ENCODE data around the gene DUSP22.

DUSP22 gene

DNA sequence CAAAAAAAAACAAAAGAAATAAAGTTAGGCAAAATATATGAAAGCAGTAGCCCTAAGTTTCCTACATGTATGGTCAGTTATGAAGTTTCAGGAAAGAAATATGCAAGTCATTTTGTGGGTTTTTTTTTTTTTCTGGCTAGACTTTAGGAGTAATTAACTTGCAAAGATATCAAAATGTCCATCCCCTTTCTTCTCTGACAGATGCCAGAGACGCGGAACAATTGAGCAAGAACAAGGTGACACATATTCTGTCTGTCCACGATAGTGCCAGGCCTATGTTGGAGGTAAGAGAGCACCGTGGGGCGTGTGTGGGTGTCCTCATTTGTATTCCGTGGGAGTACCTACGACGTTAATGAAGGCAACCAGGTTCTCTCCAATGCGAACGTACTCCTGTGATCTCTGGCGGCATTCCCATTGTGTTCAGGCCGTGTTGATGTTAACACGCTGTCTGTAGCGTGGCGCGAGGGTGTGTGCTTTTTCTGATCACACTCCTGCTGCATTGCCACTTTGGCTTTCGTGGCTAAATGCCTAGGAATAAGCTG lies 19.5 kb downstream of the DUSP22 start:
- no peak for DNase-seq

DNA sequence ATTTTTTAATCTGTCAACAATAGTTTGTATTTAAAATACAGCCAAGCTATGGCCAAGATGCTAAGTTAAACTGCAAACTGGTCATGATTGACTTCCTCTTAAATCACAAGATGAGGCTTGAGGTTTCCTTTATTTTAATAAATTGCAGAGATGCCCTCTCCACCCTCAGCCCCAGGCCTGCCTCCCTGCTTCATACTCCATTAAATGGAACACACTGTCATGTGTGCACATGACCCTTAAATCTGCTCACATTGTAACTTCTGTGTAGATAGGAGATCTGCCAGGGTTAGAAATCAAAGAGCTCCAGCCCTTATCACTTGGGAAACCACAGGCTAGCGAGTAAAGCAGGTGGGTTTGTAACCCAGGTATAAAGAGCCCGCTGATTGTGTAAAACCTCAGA lies 20.8 kb downstream of the DUSP22 start:
- no peak for DNase-seq

DNA sequence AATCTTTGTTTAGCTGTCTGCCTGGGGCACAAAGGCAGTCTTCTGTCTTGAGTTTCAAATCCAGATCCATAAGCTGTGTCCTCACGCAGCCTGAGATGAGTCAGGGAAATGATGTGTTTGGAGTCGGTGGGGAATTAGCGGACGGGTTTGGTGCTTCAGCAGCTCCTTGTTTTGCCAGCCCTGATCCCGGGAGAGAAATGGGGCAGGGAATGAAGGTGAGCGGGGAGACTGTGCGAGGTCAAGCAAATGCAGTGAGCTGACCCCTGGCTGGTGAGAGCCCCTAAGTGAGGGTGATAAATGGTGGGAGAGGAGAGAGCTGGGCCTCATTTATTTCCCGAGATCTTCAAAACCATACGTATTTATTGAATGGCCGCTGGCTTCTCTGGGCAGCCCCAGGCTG lies 21.6 kb downstream of the DUSP22 start:
- DNase-seq, result no peak

DNA sequence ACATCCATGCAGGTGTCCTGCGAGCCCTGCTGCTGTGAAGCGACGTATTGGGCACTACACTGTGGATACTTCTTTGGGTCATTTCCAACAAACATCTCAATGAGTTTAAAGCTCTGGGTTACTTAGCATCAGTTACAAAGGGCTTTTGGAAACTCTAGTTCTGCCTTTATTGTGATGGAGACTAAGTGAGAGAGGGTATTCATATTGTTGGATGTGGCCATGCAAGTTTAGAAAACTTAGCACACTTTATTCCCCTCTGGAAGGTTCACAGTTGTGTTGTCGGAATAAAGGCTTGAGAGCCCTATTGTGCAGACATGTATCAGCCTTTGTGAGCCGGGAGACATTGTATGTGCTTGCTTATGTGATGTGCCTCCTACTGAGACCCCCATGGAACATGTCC lies 22.1 kb downstream of the DUSP22 start:
- DNase-seq, result no peak

DNA sequence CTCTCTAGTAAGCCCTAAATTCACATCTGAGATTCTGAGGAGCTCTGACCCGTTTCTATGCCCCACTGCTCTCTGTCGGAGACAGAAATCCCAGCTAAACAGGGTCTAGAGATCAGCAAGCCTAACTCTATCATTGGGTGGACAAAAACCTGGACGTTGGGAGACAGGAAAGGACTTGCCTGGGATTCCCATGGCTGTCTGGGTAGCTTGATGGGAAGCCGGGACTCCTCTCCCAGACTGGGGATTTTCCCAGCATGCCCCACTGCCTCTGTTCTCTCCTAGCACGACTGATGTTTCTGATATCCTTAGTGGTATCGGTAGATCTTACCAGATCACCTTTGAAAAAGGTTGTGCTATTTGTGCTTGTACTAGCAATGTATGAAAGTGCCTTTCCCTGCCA lies 22.9 kb downstream of the DUSP22 start:
- DNase-seq, result no peak

DNA sequence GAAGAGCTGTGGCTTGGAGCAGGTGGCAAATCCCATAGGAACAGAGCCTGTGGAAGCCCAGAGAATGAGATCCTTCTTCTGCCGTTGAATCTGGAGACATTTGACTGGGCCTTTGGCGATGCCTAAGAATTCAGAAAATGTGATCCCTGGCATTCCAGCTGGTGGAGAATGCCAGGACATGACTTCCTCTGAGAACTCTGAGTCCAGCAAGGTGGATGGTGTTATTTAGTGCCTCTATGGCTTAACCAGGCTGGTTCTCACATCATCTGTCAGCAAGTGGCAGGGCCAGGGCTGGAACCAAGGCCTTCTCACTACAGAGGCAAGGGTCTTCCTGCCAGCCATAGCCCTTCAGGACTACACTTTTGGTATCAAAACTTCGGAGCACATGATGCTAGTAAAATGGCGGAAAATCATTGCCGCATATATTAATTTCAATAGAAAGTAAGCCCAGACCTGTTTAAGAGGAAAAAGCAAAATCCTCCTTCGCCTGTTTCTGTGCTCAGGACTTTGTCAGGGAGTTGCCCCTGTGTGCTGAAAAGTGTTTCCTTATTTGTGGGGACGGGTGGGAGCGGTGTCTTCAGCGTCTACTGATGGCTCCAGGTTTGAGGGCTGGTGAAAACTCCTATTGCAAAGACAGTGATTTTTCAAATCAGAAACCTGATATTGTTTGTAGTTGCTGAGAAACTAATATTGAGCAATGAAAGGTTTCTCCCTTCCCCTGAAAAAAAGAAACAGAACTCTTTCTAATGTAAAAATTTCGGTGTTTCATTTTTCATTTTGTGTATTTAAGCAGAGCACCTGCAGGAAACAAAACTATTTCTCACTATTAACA lies 23.9 kb downstream of the DUSP22 start:
- DNase-seq, result no peak

DNA sequence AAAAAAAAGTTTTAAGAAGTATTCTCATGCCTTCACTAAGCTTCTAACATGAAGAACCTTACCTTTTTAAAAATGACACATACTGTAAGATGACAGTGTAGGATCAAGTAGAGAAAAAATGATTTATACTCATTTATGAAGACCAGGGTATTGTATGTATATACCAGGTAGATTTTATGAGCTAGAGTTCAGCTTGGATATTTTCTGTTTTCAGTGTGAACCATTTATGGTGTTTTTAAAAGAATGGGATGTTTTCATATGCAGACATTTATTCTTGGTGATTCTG lies 24.4 kb downstream of the DUSP22 start:
- no peak for DNase-seq

DNA sequence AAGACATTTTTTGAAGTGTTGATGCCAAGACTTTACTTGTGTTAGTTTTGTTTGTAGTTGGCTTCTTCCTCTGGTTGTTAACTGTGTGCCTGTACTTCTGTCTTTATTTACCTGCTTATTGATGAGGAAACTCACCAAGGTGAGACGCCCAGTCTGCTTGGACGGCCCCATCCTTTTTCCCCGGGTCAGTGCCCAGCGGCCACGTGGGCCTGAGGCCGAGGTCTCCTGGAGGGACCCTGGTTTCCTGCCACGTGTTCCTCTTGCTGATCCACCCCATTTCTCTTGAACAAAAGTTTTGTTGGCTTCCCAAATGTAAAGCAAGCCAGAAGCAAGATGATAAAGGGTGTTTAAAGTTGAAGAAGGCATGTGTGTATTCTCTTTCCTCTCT lies 24.8 kb downstream of the DUSP22 start:
- DNase-seq, result no peak

DNA sequence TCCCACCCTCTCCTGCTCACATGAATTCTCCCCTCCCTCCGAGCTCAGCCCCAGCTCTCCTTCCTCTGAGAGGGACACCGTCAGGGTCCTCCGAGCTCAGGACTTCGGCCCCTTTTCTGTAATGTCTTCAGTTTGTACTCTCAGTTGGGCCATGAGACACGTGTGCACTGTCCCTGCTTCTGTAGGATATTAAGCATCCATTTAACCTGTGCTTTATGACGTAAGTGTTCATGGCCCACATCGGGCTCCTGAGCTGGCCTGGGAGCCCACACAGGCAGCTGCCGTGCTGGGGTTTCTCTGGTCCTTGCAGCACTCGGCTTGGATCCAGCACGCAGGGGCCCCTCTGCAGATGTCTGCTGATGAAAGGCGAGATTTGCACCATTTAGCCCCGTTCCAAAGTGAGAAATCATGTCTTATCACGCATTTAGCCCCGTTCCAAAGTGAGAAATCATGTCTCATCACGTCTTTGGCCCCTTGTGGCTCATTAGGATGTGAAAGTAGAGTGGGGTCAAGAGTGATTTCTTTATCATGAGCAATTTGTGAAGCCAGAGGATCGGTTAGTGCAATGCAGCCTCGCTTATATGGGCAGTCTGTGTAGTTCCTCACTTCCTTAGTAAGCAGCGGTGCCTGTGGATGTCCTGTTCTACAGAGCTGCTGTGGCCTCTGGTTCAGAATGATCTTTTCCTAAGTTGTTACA lies 25.3 kb downstream of the DUSP22 start:
- no peak for DNase-seq

DNA sequence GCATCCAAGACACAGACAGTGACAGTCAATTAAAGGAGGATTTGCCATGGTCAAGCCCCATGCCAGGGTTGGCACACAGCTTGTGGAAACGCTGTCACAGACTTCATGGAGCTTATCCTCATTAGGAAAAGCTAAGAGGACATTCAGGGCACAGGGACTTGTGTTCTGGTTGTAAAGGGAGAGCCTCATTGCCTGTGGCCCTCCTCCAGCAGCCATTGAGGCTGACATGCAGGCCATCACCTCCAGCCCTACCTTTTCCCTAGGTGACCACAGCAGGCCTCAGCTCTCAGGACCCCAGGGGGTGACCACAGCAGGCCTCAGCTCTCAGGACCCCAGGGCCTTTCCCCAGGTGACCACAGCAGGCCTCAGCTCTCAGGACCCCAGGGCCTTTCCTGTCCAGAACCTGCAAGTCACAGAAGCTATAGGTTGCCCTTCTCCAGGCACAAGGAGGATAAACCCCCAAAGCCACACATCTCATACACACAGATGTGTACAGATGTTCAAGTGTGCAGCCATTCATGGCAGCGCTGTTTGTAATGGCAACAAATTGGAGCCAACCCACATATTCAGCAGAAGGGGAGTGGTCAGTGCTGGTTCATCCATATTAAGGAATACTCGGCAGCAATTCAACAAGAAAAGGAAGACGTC lies 26.1 kb downstream of the DUSP22 start:
- DNase-seq, result no peak

DNA sequence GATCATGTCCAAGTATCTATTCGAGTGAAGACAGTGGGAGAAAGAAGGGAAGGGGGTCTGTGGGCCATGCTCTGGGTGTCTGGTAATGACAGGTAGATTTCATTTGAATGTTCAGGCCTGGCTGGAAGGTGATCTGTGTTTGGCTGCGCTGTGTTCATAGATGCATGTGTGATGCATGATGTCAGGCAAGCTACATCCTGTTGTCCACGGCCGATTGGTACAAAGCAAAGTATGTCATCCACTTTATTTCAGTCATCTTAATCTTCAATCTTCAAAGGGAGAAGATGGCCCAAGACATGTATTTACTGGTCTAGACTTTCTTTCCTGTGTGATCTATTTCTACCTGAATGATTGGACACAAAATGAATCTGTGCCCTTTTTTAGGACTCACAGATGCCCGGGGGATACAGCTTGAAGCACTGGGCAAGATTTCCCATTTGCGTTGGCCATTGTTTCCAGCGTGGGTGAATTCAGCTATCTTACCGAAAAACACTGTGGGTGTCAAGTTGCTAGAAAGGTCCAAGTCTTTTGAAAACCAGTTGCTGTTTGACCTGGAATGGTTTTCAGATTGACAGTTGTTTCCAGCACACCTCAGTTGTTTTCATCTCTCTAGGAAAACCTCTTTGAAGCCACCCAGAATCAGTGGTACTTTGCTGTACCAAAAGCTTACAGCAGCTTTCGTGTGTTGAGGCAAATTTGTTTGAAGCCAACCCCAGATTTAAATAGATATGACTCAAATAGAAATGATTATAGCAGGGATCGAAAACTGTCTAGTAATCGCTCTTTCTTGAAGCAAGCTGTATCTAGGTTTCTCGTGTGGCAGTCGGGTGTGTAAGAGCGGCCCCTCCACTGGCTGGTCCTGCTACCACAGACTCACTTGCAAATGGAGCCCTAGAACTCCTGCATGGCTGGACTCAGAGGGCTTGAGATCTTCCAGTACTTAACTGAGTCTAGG lies 27.2 kb downstream of the DUSP22 start:
- DNase-seq, result no peak

DNA sequence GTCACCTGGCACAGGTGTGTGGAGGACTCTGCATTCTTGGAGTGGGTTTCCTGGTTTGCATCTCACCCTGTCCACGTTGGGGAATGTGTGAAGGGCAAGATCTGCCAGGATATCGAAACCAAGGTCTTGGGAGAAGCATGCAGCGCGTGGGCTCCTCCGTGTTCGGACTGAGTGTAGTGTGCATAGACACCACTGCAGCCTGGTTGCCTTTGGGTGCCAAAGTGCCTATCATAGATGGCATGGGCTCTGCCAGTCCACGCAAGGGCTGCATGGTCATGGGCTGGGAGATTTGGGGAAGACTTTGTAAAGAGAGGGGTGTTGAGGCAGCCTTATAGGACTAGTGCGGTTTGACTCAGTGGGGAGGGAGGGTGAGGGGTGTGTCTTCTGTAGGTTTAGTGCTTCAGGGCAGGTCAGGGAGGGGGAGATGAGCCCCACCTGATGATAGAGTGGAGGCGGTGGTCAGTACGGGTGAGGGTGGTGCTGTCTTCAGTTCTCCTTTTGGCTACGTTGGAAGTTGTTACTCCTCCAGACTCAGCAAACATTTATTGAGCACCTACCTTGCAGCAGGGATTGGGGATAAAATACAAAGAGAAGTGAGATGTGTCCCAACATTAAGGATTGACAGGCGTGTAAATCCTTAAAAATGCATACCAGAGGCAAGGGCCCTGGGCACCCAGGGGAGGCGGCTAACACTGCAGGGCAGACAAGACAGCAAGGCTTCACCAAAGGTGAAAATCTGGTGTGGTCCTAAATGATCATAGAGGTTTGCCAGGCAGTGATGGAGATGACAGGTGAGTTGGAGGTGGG lies 28.3 kb downstream of the DUSP22 start:
- no peak for DNase-seq

DNA sequence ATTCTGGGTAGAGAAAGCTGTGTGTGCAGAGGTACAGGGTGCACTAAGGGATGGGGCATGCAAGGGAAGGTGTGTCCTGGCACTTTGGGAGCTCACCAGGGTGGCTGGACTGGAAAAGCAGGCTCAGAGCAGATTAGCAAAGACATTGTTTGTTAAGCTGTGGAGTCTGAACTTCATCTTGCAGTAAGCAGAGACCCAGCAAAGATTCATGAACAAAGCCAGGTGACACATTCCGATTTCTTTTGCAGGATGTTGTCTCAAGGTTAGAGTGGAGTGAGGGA lies 28.8 kb downstream of the DUSP22 start:
- DNase-seq, result no peak

DNA sequence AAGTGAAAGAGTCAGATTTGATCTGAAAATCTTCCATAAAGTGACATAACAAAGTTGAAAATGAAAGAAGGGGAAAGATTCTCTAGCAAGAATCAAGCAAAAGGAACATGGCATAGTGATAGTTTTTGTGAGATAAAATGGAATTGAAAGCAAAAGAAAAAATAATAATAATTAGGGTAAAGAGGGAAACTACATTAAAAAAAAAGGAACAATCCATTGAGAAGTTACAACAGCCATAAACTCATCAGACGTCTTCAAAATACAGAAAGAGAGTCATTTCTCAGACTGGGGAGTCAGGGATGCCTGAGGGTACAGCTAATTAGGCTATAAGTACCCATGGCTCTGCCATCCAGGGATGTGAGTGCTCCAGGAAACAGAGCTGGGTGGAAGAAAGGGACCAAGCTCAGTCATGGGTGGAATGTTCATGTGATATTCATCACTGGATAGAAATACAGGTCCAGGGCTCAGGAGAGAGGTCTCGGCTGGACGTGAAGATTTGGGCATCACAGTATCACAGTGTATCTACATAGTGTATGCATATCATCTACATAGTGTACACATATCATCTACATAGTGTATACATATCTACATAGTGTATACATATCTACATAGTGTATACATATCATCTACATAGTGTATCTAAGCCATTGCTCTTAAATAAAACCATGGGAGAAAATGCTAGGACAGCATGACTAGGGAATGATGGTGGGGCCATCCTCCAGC lies 29.4 kb downstream of the DUSP22 start:
- DNase-seq, result no peak

DNA sequence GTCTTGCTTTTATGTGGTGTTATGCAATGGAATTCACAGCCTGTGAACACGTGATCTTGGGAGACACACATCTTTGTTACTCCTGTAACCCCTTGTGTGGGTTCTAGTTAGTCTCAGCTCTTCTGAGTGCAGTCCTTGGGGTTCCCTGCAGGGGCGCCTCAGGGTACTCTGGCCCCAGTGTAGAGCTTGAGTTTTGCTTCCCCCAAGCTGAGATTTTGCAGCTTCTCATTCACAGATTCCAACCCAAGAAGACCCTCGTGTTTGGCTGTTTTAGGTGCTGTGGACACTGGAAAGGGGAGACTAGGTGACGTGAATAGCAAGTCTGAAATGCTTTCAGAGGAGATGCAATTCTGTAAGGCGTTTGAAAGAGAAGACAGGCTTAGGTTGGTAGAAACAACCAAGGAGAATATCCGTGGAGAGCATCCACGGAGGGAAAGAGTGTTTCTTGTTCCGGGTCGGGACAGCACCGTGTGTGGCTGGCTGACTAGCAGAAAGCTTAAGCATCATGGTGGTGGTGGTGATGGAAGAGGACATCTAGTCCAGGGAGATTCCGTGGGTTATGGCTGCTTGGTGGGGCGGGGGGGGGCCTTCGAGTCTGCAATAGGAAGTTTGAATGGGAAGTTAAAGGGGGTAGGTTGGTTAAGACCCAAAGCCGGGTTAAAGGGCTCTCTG lies 30.1 kb downstream of the DUSP22 start:
- no peak for DNase-seq

DNA sequence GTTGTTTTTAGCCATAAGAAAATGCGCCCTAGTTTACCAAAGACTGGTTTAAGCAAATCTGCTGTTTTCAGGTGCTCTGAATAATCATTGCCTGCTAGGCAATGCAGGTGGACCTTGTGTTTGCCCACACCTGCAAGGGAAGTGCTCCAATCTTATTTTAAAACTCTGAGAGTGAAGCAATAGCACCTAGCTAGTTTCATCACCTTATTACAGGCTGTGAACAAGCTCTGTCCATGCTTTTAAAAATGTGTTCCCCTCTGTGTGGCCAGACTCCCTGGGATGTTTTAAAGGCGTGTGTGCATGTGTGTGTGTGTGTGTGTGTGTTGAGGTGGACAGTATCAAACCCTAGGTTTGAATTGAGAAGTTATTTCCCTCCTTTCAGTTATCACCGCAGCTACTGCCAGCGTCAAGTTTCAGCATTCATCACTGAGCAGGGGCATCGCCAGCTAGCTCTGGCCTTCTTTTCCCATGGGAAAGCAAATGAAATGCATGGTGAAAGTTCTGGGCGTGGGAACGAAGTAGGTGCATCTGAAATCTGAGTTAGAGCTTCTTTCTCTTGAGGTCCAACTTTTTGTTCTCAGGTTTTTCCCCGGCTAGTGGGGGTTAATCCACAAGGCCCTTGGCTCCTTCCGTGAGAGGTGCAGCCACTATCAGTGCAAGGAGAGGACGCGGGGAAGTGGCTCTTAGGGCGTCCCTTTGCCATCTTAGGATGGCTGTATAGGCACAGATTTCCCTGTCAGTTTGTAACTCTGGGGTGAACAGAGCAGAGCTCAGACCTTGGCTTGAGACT lies 30.8 kb downstream of the DUSP22 start:
- DNase-seq, result no peak

DNA sequence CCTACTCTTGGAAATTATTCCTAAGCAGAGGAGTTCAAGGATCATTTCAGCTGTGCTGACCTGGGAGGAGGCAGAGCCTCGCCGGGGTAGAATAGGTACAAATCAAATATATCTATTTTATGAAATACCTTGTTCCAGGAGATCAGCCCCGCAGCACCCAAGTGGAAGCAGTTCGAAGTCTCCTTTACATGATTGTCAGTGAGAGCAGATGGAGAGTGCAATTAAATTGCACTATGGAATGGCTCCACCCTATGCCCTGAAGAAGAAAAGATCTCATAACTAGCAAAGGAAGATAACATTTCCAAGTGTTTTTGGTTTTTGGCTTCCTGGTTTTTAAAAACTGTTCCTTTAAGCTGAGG lies 31.4 kb downstream of the DUSP22 start:
- DNase-seq, result no peak

DNA sequence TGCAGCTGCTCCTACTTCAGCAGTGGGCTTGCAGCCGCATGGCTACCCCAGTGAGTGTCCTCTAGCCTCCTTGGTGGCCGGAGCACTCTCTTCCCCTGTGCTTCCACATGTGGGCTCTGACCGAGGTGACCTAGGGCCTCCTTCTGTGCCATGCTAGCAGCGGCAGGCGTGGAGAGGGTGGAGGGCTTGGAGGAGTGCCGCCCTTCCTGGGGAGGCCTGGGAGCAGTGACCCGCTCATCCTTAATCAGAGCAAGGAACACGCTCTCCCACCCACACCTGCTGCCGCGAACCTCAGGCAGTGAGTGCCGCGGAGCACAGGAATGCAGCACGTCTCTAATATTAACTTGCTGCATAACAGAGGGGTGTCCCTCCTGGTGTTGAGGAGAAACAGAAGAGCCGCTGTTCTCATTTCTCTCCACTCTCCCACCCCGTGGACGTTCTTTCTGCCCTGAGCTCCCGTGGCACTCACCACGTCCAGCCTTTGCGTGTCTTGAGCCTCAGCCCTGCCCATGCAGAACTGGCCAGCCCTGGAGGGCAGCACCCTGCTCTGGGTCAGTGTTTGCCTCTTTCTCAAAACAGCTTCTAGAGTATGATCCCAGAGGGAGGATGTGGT lies 31.9 kb downstream of the DUSP22 start:
- no peak for DNase-seq

DNA sequence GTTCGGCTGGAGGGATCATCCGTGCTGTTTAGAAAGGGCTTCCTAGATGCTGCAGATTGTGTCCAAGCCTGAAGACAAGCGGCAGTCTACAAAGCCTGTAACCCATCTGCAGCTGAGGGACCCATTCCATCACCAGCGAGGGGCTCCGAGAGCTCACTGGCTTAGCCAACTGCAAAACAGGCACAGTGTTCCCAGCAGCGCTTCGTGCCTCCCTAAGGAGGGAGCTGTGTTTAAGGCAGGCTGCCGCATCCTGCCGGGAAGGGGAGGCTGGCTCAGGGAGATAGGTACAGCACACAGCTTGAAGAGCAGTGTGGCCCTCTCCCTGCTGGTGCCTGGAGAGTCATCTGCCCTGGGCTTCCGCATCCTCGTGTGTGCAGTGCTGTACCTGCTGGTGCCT lies 32.4 kb downstream of the DUSP22 start:
- DNase-seq, result no peak
